K562 (cell line): ENCODE measurements around the gene C1QTNF5. TPM values are rescaled to one million over a fixed set of nuclear protein-coding genes. Genes with fewer than 3 reads are reported as not detected.

ENCODE experiments used
- GTF2E2 ChIP-seq: fragments of 200-800 bp; sonication (Bioruptor generic); IDR thresholded peaks from 2 replicates; pipeline ENCODE4 v1.6.1; 2016; ENCODE audit warnings: missing genetic modification characterization, missing compliant biosample characterization
- HOXB6 ChIP-seq: fragments of 250-450 bp; sonication (Bioruptor Pico); IDR thresholded peaks from 2 replicates; pipeline ENCODE4 v1.5.1; 2022; ENCODE audit warnings: mild to moderate bottlenecking, borderline replicate concordance
- JUN ChIP-seq, 2 experiments: sonication (generic) in 1 of 2; formaldehyde crosslinking in 1 of 2; IDR thresholded peaks; 2 replicates each; pipeline versions ENCODE4 v1.6.1 to v1.8.0; 2012 to 2022; ENCODE audit warnings: borderline replicate concordance in 2 of 2, mild to moderate bottlenecking in 2 of 2, improper control_type of control experiment in 1 of 2, low read depth in 1 of 2, low read length in 1 of 2, missing genetic modification reagents in 1 of 2
- KAT7 ChIP-seq: sonication (generic); formaldehyde crosslinking; IDR thresholded peaks from 2 replicates; pipeline ENCODE4 v1.8.0; 2022; ENCODE audit warnings: missing genetic modification reagents, mild to moderate bottlenecking, borderline replicate concordance
- MLX ChIP-seq, 2 experiments: fragments of 450-650 bp in 1 of 2; sonication (generic) in 1 of 2; formaldehyde crosslinking; conservative IDR thresholded peaks; 2 replicates each; pipeline versions ENCODE4 v1.4.0 to v1.8.1; 2020 to 2022; ENCODE audit warnings: mild to moderate bottlenecking in 1 of 2, missing genetic modification reagents in 1 of 2
- PCBP2 ChIP-seq: fragments of 200-400 bp; formaldehyde crosslinking; IDR thresholded peaks from 2 replicates; pipeline ENCODE4 v1.6.1; 2018; ENCODE audit warnings: low read length, low read depth, mild to moderate bottlenecking, moderate library complexity; ENCODE audit not compliant: poor library complexity, severe bottlenecking
- PTRF ChIP-seq: fragments of 450-650 bp; IDR thresholded peaks from 2 replicates; pipeline ENCODE4 v1.6.1; 2016; ENCODE audit warnings: mild to moderate bottlenecking, missing genetic modification characterization, missing compliant biosample characterization
- SMAD3 ChIP-seq: fragments of 450-650 bp; formaldehyde crosslinking; conservative IDR thresholded peaks from 2 replicates; pipeline ENCODE4 v1.4.0; 2020; ENCODE audit warnings: mild to moderate bottlenecking
- TAL1 ChIP-seq: fragments of 450-650 bp; IDR thresholded peaks from 2 replicates; pipeline ENCODE4 v1.6.1; 2016; ENCODE audit warnings: mild to moderate bottlenecking
- ZKSCAN8 ChIP-seq: fragments of 200-800 bp; sonication (Bioruptor generic); IDR thresholded peaks from 2 replicates; pipeline ENCODE4 v1.6.1; 2016; ENCODE audit warnings: missing genetic modification characterization, missing compliant biosample characterization
- ZNF175 ChIP-seq: fragments of 200-800 bp; sonication (Bioruptor generic); IDR thresholded peaks from 2 replicates; pipeline ENCODE4 v1.6.1; 2016; ENCODE audit warnings: low read depth, mild to moderate bottlenecking, missing genetic modification characterization, missing compliant biosample characterization
- ZNF224 ChIP-seq: sonication (generic); formaldehyde crosslinking; IDR thresholded peaks from 2 replicates; pipeline ENCODE4 v1.8.0; 2022; ENCODE audit warnings: mild to moderate bottlenecking, missing genetic modification reagents
- ZNF239 ChIP-seq: fragments of 250-450 bp; sonication (Bioruptor Pico); IDR thresholded peaks from 2 replicates; pipeline ENCODE4 v1.4.0; 2020; ENCODE audit warnings: mild to moderate bottlenecking
- ZNF764 ChIP-seq: fragments of 250-450 bp; sonication (Bioruptor Pico); IDR thresholded peaks from 2 replicates; pipeline ENCODE4 v1.4.0; 2020; ENCODE audit warnings: low read depth, mild to moderate bottlenecking, moderate library complexity
- polyA plus RNA-seq, 8 experiments: library from polyadenylated mRNA; depleted of rRNA in 4 of 8; stranded (reverse) in 5 of 8; unstranded in 3 of 8; fragments of >200 nt; fragmentation: Nextera tagmentation in 2 of 8; fragmentation: Illumina TruSeq in 1 of 8; extraction: Ambion mirVana in 2 of 8; extraction: Trizol in 1 of 8; gene quantifications; 2 replicates each; pipeline versions ENCODE4 v1.2.1 to v1.2.3, GENCODE V29; 2011 to 2014; ENCODE audit warnings: inconsistent platforms in 1 of 8, missing spikeins in 1 of 8
- total RNA-seq, 7 experiments: library from RNA; depleted of rRNA in 6 of 7; stranded (reverse); fragments of >200 nt in 6 of 7; fragmentation: Illumina TruSeq in 2 of 7; extraction: Trizol in 2 of 7; gene quantifications; 2 replicates each; pipeline versions ENCODE4 v1.2.1 to v1.2.3, GENCODE V29; 2011 to 2021; ENCODE audit warnings: low replicate concordance in 1 of 7
- TF ChIP-seq, protein P1 (sequence below): sonication (generic); formaldehyde crosslinking; IDR thresholded peaks from 2 replicates; pipeline ENCODE4 v1.8.0; 2022; ENCODE audit warnings: missing genetic modification reagents, mild to moderate bottlenecking, moderate library complexity, borderline replicate concordance
- TF ChIP-seq, protein P2 (sequence below): sonication (generic); formaldehyde crosslinking; IDR thresholded peaks from 2 replicates; pipeline ENCODE4 v1.8.0; 2023; ENCODE audit warnings: missing genetic modification reagents, mild to moderate bottlenecking, borderline replicate concordance

The C1QTNF5 gene
- total and polyA plus RNA-seq, 9 of the 15 experiments (the other 6 are each of a cell fraction or from before 2014, with no cell fraction given), result 0.07 to 0.76 (median 0.24) TPM; not detected in 1

- TF ChIP-seq JUN (IDR thresholded peaks at IDR 0.05; ENCODE audit: borderline replicate concordance, low read depth, low read length) (no peak), JUN (CRISPR knock-in tag; IDR thresholded peaks at IDR 0.05; ENCODE audit: borderline replicate concordance) (no peak; the same call in 1 of the 2 replicates), SMAD3 (CRISPR knock-in tag) (no peak), KAT7 (CRISPR knock-in tag) (no peak; the same call in 1 of the 2 replicates), TAL1 (no peak), ZNF224 (CRISPR knock-in tag) (no peak), ZNF239 (CRISPR knock-in tag) (no peak), GTF2E2 (tag) (peak; percentile 59), HOXB6 (CRISPR knock-in tag) (no peak), PTRF (tag) (no peak), ZNF764 (CRISPR knock-in tag) (no peak), ZKSCAN8 (CRISPR knock-in tag) (peak; percentile 54; the same call in 1 of the 2 replicates), MLX (CRISPR knock-in tag; conservative IDR thresholded peaks at IDR 0.05) (no peak), PCBP2 (no peak), ZNF175 (CRISPR knock-in tag) (no peak)
- TF ChIP-seq, protein P1, sequence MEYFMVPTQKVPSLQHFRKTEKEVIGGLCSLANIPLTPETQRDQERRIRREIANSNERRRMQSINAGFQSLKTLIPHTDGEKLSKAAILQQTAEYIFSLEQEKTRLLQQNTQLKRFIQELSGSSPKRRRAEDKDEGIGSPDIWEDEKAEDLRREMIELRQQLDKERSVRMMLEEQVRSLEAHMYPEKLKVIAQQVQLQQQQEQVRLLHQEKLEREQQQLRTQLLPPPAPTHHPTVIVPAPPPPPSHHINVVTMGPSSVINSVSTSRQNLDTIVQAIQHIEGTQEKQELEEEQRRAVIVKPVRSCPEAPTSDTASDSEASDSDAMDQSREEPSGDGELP (CRISPR knock-in tag), result no peak
- TF ChIP-seq, protein P2, sequence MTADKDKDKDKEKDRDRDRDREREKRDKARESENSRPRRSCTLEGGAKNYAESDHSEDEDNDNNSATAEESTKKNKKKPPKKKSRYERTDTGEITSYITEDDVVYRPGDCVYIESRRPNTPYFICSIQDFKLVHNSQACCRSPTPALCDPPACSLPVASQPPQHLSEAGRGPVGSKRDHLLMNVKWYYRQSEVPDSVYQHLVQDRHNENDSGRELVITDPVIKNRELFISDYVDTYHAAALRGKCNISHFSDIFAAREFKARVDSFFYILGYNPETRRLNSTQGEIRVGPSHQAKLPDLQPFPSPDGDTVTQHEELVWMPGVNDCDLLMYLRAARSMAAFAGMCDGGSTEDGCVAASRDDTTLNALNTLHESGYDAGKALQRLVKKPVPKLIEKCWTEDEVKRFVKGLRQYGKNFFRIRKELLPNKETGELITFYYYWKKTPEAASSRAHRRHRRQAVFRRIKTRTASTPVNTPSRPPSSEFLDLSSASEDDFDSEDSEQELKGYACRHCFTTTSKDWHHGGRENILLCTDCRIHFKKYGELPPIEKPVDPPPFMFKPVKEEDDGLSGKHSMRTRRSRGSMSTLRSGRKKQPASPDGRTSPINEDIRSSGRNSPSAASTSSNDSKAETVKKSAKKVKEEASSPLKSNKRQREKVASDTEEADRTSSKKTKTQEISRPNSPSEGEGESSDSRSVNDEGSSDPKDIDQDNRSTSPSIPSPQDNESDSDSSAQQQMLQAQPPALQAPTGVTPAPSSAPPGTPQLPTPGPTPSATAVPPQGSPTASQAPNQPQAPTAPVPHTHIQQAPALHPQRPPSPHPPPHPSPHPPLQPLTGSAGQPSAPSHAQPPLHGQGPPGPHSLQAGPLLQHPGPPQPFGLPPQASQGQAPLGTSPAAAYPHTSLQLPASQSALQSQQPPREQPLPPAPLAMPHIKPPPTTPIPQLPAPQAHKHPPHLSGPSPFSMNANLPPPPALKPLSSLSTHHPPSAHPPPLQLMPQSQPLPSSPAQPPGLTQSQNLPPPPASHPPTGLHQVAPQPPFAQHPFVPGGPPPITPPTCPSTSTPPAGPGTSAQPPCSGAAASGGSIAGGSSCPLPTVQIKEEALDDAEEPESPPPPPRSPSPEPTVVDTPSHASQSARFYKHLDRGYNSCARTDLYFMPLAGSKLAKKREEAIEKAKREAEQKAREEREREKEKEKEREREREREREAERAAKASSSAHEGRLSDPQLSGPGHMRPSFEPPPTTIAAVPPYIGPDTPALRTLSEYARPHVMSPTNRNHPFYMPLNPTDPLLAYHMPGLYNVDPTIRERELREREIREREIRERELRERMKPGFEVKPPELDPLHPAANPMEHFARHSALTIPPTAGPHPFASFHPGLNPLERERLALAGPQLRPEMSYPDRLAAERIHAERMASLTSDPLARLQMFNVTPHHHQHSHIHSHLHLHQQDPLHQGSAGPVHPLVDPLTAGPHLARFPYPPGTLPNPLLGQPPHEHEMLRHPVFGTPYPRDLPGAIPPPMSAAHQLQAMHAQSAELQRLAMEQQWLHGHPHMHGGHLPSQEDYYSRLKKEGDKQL (CRISPR knock-in tag), result no peak
Measured at GRCh38 chr11:119320776-119321524, 19.7 kb downstream of the C1QTNF5 start (continued).
